SH-SY5Y (cell line): ENCODE data around the gene RHBDD2.

Experiments
- GATA2 ChIP-seq: IDR thresholded peaks from 2 replicates; pipeline ENCODE4 v1.6.1; 2011; ENCODE audit warnings: mild to moderate bottlenecking, low read depth, low read length
- GATA3 ChIP-seq: IDR thresholded peaks from 2 replicates; pipeline ENCODE4 v1.6.1; 2011; ENCODE audit warnings: low read depth, mild to moderate bottlenecking, low read length, moderate library complexity

- TF ChIP-seq GATA3: no peak
- no peak for TF ChIP-seq GATA2
Observed at GRCh38 chr7:75885036-75885435, 6.2 kb downstream of the RHBDD2 start.
